A549 (cell line): Measurements from ENCODE around the gene MAN1C1. TPM values are rescaled to one million over a fixed set of nuclear protein-coding genes. Genes with fewer than 3 reads are reported as not detected.

Experiments used
- ATAC-seq, 2 experiments: fragments of 200-7000 bp in 1 of 2; fragments of >200 bp in 1 of 2; cut with Nextera tagmentation in 1 of 2; cut with Tn5 transposase in 1 of 2; 3 replicates each; pipeline versions ENCODE4 v1.8.0 to v1.9.1; 2018 to 2020; ENCODE audit warnings: mild to moderate bottlenecking in 1 of 2, moderate library complexity in 1 of 2
- CTCF ChIA-PET: fragments of 300-600 bp; sonication (Branson Sonifier 250); formaldehyde crosslinking; extraction: SDS; loops from one replicate; lab custom pipeline; 2021; ENCODE audit warnings: antibody characterized with exemption, inconsistent platforms; lab: Yijun Ruan, JAX
- POLR2A ChIA-PET: fragments of 350-600 bp; formaldehyde crosslinking; extraction: SDS; loops from one replicate; lab custom pipeline; 2021; ENCODE audit warnings: antibody characterized with exemption, inconsistent platforms; lab: Yijun Ruan, JAX
- DNase-seq, 2 experiments: peaks; one replicate each; pipeline versions ENCODE4 v3.0.0 to v3.0.0-alpha.2; 2011 to 2016; ENCODE audit warnings: low read depth in 1 of 2, low spot score in 1 of 2
- FAIRE-seq: peaks from 2 replicates; lab custom pipeline; 2011; peaks lifted over from hg19 to GRCh38; lab: Jason Lieb, UNC
- H3K27ac ChIP-seq, 2 experiments: fragments of >200 bp; sonication (Bioruptor Twin); formaldehyde crosslinking; 3 replicates each; pipeline ENCODE4 v1.5.1; 2016 to 2017
- H3K4me1 ChIP-seq: fragments of >200 bp; sonication (Bioruptor Twin); formaldehyde crosslinking; 3 replicates; pipeline ENCODE4 v1.6.1; 2016
- H3K4me2 ChIP-seq: fragments of >200 bp; sonication (Bioruptor Twin); formaldehyde crosslinking; 3 replicates; pipeline ENCODE4 v1.6.1; 2016
- H3K4me3 ChIP-seq: fragments of >200 bp; sonication (Bioruptor Twin); formaldehyde crosslinking; 3 replicates; pipeline ENCODE4 v1.5.1; 2016
- H3K9me3 ChIP-seq: fragments of >200 bp; sonication (Bioruptor Twin); formaldehyde crosslinking; 3 replicates; pipeline ENCODE4 v1.6.1; 2016
- BCL3 ChIP-seq: fragments of >200 bp; sonication (Bioruptor Twin); formaldehyde crosslinking; IDR thresholded peaks from 3 replicates; pipeline ENCODE4 v1.6.1; 2016
- BHLHE40 ChIP-seq: IDR thresholded peaks from 2 replicates; pipeline ENCODE4 v1.6.1; 2012; ENCODE audit warnings: low read depth, low read length, inconsistent platforms
- CBX2 ChIP-seq: fragments of 200-600 bp; sonication (generic); IDR thresholded peaks from 2 replicates; pipeline ENCODE4 v1.6.1; 2016; ENCODE audit warnings: low read depth, mild to moderate bottlenecking, borderline replicate concordance
- CHD4 ChIP-seq: fragments of 200-600 bp; sonication (generic); IDR thresholded peaks from 2 replicates; pipeline ENCODE4 v1.6.1; 2016; ENCODE audit warnings: antibody characterized with exemption, mild to moderate bottlenecking, borderline replicate concordance
- E2F6 ChIP-seq: IDR thresholded peaks from 2 replicates; pipeline ENCODE4 v1.6.1; 2012; ENCODE audit warnings: low read depth, borderline replicate concordance
- EHMT2 ChIP-seq: fragments of 200-600 bp; sonication (generic); IDR thresholded peaks from 2 replicates; pipeline ENCODE4 v1.6.1; 2016; ENCODE audit warnings: antibody characterized with exemption, low read depth, mild to moderate bottlenecking, moderate library complexity
- EP300 ChIP-seq, 2 experiments: fragments of >200 bp; sonication (Bioruptor Twin); formaldehyde crosslinking; IDR thresholded peaks; 2 replicates in 1 of 2; 3 replicates in 1 of 2; pipeline ENCODE4 v1.6.1; 2016 to 2017
- FOSL2 ChIP-seq, 2 experiments: fragments of 450-650 bp in 1 of 2; fragments of >200 bp in 1 of 2; sonication (Bioruptor Twin) in 1 of 2; formaldehyde crosslinking; IDR thresholded peaks; 2 replicates each; pipeline versions ENCODE4 v1.5.0 to v1.6.1; 2016 to 2020; ENCODE audit warnings: mild to moderate bottlenecking in 1 of 2, moderate library complexity in 1 of 2
- HMGXB4 ChIP-seq: fragments of 250-450 bp; sonication (Bioruptor Pico); IDR thresholded peaks from 2 replicates; pipeline ENCODE4 v1.5.0; 2021; ENCODE audit warnings: mild to moderate bottlenecking, moderate library complexity, borderline replicate concordance
- HOXB5 ChIP-seq: fragments of 250-450 bp; sonication (Bioruptor Pico); IDR thresholded peaks from 2 replicates; pipeline ENCODE4 v1.5.0; 2020; ENCODE audit warnings: mild to moderate bottlenecking, moderate library complexity
- JUN ChIP-seq, 2 experiments: fragments of >200 bp; sonication (Bioruptor Twin); formaldehyde crosslinking; IDR thresholded peaks; 2 replicates in 1 of 2; 3 replicates in 1 of 2; pipeline ENCODE4 v1.6.1; 2016 to 2017
- KDM1A ChIP-seq: fragments of 200-600 bp; sonication (generic); IDR thresholded peaks from 2 replicates; pipeline ENCODE4 v1.6.1; 2016; ENCODE audit warnings: low read depth, mild to moderate bottlenecking
- MAFK ChIP-seq: fragments of 450-650 bp; IDR thresholded peaks from 2 replicates; pipeline ENCODE4 v1.6.1; 2014; ENCODE audit not compliant: partially characterized antibody
- MYC ChIP-seq: IDR thresholded peaks from 2 replicates; pipeline ENCODE4 v1.6.1; 2012; ENCODE audit warnings: mild to moderate bottlenecking, inconsistent platforms, low read length, improper control_type of control experiment, borderline replicate concordance
- NFE2L2 ChIP-seq: fragments of 150-350 bp; conservative IDR thresholded peaks from 2 replicates; pipeline ENCODE4 v1.6.1; 2014; ENCODE audit warnings: low read length
- PBX3 ChIP-seq: IDR thresholded peaks from 2 replicates; pipeline ENCODE4 v1.6.1; 2012
- PHF8 ChIP-seq: fragments of 200-600 bp; sonication (generic); IDR thresholded peaks from 2 replicates; pipeline ENCODE4 v1.6.1; 2016; ENCODE audit warnings: low read depth, mild to moderate bottlenecking, antibody characterized with exemption, moderate library complexity, borderline replicate concordance
- POLR2A ChIP-seq: IDR thresholded peaks from 2 replicates; pipeline ENCODE4 v1.6.1; 2012; ENCODE audit warnings: mild to moderate bottlenecking, low read length
- RARB ChIP-seq: fragments of 250-450 bp; sonication (Bioruptor Pico); IDR thresholded peaks from 2 replicates; pipeline ENCODE4 v1.8.0; 2021; ENCODE audit warnings: mild to moderate bottlenecking, moderate library complexity
- SREBF2 ChIP-seq: fragments of 450-650 bp; IDR thresholded peaks from 2 replicates; pipeline ENCODE4 v1.6.1; 2014; ENCODE audit warnings: mild to moderate bottlenecking, moderate library complexity
- TFCP2L1 ChIP-seq: fragments of 250-450 bp; sonication (Bioruptor Pico); IDR thresholded peaks from 2 replicates; pipeline ENCODE4 v1.5.0; 2021; ENCODE audit warnings: mild to moderate bottlenecking
- TP53 ChIP-seq: fragments of 250-450 bp; sonication (Bioruptor Pico); IDR thresholded peaks from 2 replicates; pipeline ENCODE4 v1.5.0; 2021; ENCODE audit warnings: mild to moderate bottlenecking, moderate library complexity
- USF2 ChIP-seq: fragments of 450-650 bp; IDR thresholded peaks from 2 replicates; pipeline ENCODE4 v1.6.1; 2014; ENCODE audit warnings: antibody characterized with exemption
- ZC3H11A ChIP-seq: fragments of 450-650 bp; IDR thresholded peaks from 2 replicates; pipeline ENCODE4 v1.6.1; 2014; ENCODE audit warnings: antibody characterized with exemption, mild to moderate bottlenecking
- ZFP36 ChIP-seq: fragments of 450-650 bp; IDR thresholded peaks from 2 replicates; pipeline ENCODE4 v1.6.1; 2014; ENCODE audit warnings: borderline replicate concordance; ENCODE audit not compliant: partially characterized antibody
- WGBS: methylation state at CpG from one replicate; pipeline ENCODE4 v1.1.6; 2017; ENCODE audit errors: missing lambda C conversion rate; 5-methylcytosine and 5-hydroxymethylcytosine counted together
- polyA plus RNA-seq, 4 experiments: library from polyadenylated mRNA; depleted of rRNA in 3 of 4; stranded (reverse); fragments of >200 nt; fragmentation: RNase III in 1 of 4; extraction: RNeasy Plus Mini Kit Qiagen cat#74134 plus additional on column Dnase treatment in 1 of 4; gene quantifications; 2 replicates in 3 of 4; 3 replicates in 1 of 4; pipeline ENCODE4 v1.2.3, GENCODE V29; 2011 to 2017

MAN1C1 gene
- polyA plus RNA-seq, 2 of the 4 experiments (the other 2 are of a cell fraction): 0.22 to 0.27 TPM

GRCh38 chr1:25771221-25772114 is 154.9 kb downstream of the MAN1C1 start:
- WGBS: 77% methylated on average over 22 of the region's 34 CpGs
- ChIA-PET POLR2A (no interaction called here), CTCF (interaction anchor here (1.9 kb wide), 1 partner anchor 13 kb away, joined by 4 read pairs; no protein-coding TSS in a partner anchor)
- no peak overlapping the region for H3K4me3 ChIP-seq
- no peak for DNase-seq
- TF ChIP-seq BCL3 (no peak), TFCP2L1 (CRISPR knock-in tag) (no peak), TP53 (CRISPR knock-in tag) (no peak), KDM1A (no peak), SREBF2 (no peak), EP300 (IDR thresholded peaks at IDR 0.05) (no peak), RARB (CRISPR knock-in tag) (no peak), PHF8 (no peak), ZC3H11A (no peak), ZFP36 (no peak)
- ATAC-seq: no peak
- H3K4me2 ChIP-seq: no peak overlapping the region
- H3K27ac ChIP-seq: peak overlapping the region; percentile 73 to 81; a peak in 5 of 6 replicates
- H3K4me1 ChIP-seq: peaks cover 43% of the 10 kb centered on the region
- H3K9me3 ChIP-seq: no peaks in the 10 kb centered on the region
- FAIRE-seq: no peak

GRCh38 chr1:25772164-25772563 is 155.6 kb downstream of the MAN1C1 start:
- ChIA-PET POLR2A (no interaction called here), CTCF (interaction anchor here (1.9 kb wide), 1 partner anchor 14 kb away, joined by 4 read pairs; no protein-coding TSS in a partner anchor)
- no peak overlapping the region; the same call in 2 of the 3 replicates for H3K4me2 ChIP-seq
- WGBS: 97% methylated on average over 4 of the region's 5 CpGs
- peaks cover 43% of the 10 kb centered on the region for H3K4me1 ChIP-seq
- no peaks in the 10 kb centered on the region for H3K9me3 ChIP-seq
- DNase-seq (no peak), ATAC-seq (no peak), FAIRE-seq (no peak)
- TF ChIP-seq MYC (no peak), FOSL2 (IDR thresholded peaks at IDR 0.05) (no peak), FOSL2 (CRISPR knock-in tag; IDR thresholded peaks at IDR 0.05) (no peak), EHMT2 (no peak), POLR2A (no peak), RARB (CRISPR knock-in tag) (no peak), JUN (IDR thresholded peaks at IDR 0.05) (no peak), MAFK (no peak), BHLHE40 (no peak), CHD4 (no peak)
- no peak overlapping the region for H3K4me3 ChIP-seq
- peak overlapping the region; percentile 73 to 81 for H3K27ac ChIP-seq

- WGBS: 95% methylated on average over 5 of the region's 5 CpGs
- ChIA-PET CTCF (interaction anchor here (1.2 kb wide), 1 partner anchor 23 kb away, joined by 3 read pairs; no protein-coding TSS in a partner anchor), POLR2A (no interaction called here)
- Histone ChIP-seq H3K27ac (peak overlapping the region; percentile 73 to 81), H3K4me2 (peak overlapping the region; percentile 95), H3K4me1 (peaks cover 43% of the 10 kb centered on the region), H3K4me3 (no peak overlapping the region), H3K9me3 (no peaks in the 10 kb centered on the region)
- DNase-seq (no peak), FAIRE-seq (no peak), ATAC-seq (no peak)
- TF ChIP-seq BCL3 (no peak), USF2 (no peak), ZC3H11A (no peak), TP53 (CRISPR knock-in tag) (no peak), CBX2 (no peak), MYC (no peak), PBX3 (no peak), HMGXB4 (CRISPR knock-in tag) (no peak), NFE2L2 (no peak), E2F6 (no peak), EHMT2 (no peak), HOXB5 (CRISPR knock-in tag) (no peak)
These were observed 156.2 kb downstream of the MAN1C1 start for GRCh38 chr1:25772692-25773245.
